Body of pancreas (tissue), 4 donors: ENCODE data around the gene GCA.

ENCODE experiments used
- CTCF ChIP-seq, 7 experiments: fragments of 450-650 bp in 4 of 7; fragments of 200-600 bp in 3 of 7; sonication (generic) in 3 of 7; IDR thresholded peaks; one replicate each; pipeline ENCODE4 v1.5.1; 2016 to 2019; ENCODE audit warnings: antibody characterized with exemption in 7 of 7
- POLR2A ChIP-seq, 3 donors: fragments of 450-650 bp; IDR thresholded peaks; one replicate each; pipeline ENCODE4 v1.6.1; 2016; ENCODE audit warnings: antibody characterized with exemption in 3 of 3, mild to moderate bottlenecking in 2 of 3

DNA sequence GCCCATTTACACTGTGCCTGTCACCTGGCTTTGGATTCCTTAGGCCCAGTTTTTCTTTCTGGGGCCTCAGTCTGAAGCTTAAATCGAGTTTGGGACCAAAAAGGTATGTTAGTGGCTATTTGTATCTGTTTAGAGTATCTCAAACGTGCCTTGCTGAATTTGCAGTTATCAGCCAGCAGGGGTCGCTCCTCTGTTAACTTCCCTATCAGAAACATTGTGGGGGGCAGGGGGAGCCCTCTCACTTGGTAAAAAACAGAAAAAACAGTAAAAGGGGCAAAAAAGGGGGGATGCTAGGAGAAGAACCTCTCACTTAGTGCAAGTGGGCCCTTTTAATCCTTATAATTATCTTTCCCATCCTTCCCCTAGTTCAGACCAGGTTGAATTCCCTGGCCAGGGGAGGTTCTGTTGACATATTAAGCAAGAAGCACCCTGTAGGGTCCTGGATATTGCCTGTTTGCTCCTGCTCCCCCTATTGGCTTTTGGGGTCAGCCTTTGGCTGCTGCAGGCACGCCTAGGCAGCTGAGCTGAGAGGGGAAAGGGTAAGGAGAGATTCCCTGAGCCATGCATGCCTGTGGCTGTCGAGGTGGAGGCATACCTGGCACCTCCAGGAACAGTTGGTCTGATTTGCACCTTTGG, 16.7 kb upstream of the GCA start:
- TF ChIP-seq CTCF (IDR thresholded peaks at IDR 0.05) (peak in 6 of 7 experiments; percentile 7 to 32 (median 30)), POLR2A (IDR thresholded peaks at IDR 0.05) (no peak)
